HuH-7.5 (cell line): ENCODE results near the gene CSNK1G3.
"Not testable (repeated sequence)": the region's sequence is repeated elsewhere in the genome, so short reads cannot be mapped to it uniquely, and the experiment has no call there.

Source experiments
- DNase-seq: peaks from one replicate; pipeline ENCODE4 v3.0.0; 2011; ENCODE audit warnings: low spot score

The CSNK1G3 gene

DNA sequence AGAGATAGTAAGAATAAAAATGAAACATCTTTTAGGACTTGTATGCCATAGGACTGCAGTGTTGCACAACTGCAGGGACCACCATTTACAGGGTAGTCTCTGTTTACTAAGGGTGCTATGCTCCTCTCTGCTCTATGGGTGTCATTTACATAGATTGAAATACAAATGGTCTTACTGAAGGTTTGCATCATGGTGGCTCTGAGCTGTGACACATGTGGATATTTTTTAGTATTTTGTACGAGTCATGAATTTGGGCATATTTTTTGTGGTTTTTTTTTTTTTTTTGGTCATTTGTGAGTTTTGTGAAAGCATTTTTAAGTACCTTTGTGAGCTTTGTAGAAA lies 47.4 kb downstream of the CSNK1G3 start:
- no peak for DNase-seq

DNA sequence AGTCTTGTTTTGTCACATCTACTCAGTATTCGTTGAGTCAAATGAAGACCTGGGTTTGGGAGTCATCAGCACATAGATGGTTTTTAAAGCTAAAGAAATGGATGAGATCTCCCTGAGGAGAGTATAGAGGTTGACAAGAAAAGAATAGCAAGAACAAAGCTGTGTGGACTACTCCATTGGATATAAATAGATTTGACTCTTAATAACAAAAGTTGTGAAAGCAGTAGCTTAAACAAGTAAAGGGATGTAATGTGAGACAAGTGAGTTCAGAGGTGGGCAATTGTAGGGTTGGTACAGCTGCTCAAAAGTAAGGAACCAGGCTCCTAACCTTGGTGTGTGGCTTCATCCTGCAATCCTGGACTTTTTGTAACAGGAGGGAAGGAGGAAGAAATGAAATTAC lies 49.3 kb downstream of the CSNK1G3 start:
- no peak for DNase-seq

DNA sequence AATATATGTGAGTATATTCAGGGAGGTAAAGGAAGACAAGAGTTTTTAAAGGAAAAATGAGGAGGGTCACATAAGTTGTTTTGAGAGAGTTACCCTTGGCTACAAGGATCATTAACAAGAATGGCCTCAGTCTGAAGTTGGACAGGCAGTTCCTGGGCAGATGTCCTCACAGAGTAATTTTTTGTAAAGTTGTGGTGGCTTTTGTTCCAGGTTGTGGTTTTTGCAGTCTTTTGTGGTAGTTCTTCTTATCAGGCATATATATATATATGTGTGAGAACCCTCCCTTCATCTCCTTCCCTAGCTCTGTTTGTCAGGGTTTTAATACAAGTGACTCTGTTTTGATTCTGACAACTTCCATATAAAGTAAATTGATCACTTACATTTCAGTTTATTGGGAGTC lies 60.0 kb downstream of the CSNK1G3 start:
- no peak for DNase-seq

DNA sequence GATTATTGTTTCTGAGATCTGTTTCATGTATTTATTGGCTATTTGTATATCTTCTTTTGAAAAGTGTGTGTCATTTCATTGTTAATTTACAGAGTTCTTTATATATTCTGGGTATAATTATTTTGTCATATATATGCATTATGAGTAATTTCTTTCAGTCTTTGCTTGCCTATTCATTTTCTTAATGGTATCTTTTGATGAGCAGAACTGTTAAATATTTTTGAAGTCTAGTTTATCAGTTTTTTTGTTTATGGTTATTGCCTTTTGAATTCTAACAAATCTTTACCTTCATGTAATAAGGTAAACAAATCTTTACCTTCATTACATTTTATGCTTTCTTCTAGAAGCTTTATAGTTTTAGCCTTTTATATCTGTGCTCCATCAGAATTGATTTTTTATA lies 66.4 kb downstream of the CSNK1G3 start:
- no peak for DNase-seq

DNA sequence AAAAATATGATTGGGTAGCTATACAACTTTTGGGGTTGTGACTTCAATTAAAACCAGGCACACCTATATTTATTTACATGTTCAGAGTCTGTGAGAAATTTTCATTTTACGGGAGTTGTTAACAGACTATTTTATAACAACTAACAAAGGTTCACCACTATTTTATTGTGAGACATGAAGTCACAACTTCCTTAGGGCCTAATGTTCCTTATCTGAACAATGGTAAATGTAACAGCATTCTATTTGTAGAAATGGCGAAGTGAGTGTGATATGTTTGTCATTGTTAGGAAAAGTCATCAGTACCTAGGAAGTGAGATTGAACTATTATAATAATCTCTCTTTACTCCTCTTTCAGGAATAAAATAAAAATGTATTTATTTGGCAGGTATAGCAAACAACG lies 67.4 kb downstream of the CSNK1G3 start:
- no peak for DNase-seq

DNA sequence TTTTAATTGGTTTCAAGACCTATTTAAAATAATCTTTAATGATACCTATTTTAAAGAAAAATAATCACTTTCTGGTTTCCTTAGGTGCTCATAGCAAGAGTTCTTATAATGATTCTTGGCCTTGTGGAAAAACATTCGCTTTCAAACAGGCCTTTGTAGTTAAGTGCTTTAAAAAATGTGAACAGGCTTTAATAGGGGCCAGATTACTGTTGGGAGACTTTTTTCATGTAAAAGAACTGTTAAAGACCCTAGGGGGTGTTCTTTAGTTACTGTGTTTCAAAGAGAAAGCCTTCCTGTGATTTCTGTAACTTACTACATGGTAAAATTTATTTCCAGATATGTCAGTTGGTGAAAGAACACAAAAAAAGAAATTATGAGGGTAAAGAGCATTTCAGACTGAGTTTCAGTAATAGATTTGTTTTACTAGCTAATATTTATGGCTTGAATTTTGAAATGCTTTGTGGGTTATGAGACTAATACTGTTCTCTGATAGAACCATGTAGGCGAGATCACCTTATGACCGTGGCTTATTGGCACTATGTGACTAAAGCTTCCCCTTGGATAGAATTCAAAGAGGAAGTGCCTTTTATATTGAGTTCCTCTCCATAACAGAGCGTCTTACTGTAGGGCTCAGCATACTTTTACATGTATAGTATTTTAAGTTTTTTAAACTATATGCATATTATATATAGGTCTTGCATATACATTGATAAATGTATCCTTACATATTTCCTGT lies 70.7 kb downstream of the CSNK1G3 start:
- DNase-seq, result no peak

DNA sequence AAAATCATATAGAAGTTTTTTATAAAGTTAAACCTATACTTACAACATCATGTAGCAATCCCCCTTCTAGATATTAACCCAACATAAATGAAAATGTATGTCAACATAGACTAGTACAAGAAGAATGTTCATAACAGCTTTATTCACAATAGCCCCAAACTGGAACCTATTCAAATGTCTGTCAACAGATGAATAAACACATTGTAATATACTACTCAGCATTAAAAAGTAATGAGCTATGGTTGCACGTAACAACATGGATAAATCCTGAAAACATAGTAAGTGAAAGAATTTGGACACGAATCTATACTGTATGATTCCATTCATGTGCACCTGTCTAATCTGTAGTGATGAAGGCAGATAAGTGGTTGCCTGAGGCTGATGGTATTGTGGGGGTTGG lies 73.9 kb downstream of the CSNK1G3 start:
- no peak for DNase-seq

DNA sequence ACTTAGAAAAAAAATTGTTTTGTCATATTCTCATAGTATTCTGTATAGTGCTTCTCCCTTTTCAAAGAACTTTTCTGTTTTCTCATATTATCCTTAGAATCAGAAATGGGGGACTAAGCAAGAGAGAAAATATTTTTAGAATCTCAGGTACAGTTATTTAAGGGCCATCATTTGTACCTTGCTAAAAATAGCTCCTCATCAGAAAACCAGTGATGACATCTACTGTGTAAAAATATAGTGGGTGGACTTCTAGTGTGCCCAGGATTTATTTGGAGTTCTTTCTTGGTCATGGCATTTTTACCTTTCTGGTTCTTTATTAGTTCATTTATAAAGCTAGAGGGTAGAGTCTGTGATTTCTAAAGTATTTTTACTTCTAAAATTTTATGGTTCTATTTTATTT lies 82.5 kb downstream of the CSNK1G3 start:
- DNase-seq, result no peak

DNA sequence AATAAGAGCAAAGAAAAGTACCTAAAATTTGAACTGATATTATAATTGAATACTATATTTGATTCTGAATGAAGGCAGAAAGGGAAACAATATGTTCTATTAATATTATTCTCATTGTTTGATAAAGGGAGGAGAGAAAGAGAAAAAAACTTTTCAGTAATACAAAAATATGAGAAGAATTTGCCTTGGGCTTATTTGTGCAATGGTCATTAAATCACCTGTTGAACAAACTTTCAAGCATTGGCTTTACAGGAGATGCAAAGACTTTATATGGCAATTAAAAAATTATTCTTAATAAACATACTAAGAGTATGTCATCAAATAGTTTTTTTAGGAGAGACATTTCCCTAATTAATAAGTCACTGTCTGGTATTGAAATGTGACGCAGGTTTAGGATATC lies 85.0 kb downstream of the CSNK1G3 start:
- DNase-seq, result no peak

DNA sequence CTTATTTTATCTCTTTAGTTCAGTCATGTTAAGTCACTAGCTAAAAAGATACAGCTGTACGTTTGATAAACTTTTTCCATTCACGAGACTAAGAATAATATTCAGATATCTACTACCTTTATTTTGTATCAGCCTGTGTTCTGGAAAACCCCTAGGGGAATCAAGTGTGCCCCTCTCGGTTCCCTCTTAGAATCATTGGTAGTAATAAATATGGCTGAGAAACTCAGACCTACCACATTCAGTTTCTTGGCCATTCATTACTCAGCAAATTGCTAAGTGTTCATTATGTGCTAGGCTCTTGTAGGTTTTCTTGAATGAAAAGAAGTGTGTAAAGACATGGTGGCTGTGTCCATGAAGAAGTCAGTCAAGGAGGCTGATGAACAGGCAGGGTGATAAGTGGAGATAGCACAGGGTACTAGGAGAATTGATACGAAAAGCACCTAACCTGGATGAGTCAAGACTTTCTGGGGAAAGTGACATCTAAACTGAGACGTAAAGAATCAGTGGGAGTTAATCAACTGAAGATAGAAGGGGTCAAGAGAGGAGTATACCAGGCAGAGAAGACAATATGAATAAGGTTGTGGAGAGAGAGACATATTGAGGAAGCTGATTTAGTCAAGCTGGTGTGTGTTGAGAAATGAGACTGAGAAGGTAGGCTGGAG lies 86.2 kb downstream of the CSNK1G3 start:
- no peak for DNase-seq

DNA sequence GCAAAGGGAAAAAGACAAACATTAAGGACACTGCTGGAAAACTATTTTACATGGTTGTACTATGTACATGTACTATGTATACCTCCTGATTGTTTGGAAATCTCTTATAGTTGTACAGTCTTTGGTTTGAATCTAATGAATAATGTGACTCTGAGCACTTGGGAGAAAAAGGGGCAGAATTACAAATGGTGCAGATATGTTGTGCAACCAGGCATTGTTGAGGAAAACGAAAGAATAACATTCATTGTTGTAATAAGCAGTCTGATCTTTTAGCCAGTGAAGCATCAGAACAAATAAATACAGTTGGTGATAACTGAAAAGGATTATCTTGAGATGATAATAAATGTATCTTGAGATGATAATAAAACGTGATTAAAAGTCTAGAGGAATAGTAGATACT lies 87.2 kb downstream of the CSNK1G3 start:
- no peak for DNase-seq

DNA sequence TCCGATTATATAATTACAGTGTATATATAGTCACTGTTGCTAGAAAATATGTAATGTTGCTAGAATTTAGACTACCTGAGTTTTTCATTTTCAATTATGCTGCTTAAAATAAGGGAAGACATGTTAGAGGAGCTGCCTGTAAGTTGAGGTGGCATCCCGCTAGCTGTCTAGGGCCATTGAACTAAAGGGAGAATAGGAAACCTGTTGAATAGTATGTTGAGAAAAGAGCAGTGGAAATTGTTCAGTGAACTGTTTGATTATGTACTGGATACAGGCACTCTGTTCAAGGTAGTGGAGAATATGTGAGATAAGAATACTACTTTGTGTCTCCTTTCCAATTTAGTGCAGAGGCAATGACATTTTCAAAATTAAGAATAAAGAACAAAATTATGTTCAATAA lies 89.6 kb downstream of the CSNK1G3 start:
- DNase-seq, result no peak

DNA sequence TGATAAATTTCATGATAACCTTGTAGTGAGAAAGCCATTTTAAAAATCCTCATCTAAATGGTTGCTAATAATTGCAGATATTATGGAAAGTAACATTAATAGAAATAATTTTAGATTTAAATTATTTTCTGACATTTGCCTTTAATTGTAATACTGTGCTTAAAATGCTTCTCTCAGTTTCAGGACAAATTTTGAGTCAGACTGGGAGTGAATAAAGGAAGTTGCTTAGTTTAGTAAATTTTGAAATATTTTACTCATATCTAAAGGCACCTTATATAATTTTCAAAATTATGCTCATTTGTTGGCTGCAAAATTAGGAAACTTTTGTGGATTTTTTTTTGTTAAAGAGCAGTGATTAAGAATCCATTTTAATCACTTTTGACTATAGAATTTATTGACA lies 93.8 kb downstream of the CSNK1G3 start:
- DNase-seq, result no peak

DNA sequence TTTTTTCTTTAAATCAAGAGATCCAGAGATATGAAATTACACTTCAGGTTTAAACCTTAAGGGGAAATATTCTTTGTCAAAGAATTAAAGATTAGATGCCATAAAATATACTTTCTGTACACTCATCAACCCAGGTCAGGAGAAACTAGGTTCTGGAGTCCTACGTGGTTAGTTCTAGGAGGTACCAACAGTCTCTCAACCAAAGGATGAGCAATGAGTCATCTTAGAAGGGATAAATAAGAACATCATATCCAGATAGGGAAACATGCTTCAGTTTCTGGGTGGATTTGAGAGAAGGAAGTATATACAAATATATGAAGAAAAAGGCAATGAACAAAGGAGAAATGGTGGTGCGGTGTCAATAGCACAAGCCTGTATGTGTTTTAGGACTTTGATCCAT lies 98.2 kb downstream of the CSNK1G3 start:
- DNase-seq, result no peak

DNA sequence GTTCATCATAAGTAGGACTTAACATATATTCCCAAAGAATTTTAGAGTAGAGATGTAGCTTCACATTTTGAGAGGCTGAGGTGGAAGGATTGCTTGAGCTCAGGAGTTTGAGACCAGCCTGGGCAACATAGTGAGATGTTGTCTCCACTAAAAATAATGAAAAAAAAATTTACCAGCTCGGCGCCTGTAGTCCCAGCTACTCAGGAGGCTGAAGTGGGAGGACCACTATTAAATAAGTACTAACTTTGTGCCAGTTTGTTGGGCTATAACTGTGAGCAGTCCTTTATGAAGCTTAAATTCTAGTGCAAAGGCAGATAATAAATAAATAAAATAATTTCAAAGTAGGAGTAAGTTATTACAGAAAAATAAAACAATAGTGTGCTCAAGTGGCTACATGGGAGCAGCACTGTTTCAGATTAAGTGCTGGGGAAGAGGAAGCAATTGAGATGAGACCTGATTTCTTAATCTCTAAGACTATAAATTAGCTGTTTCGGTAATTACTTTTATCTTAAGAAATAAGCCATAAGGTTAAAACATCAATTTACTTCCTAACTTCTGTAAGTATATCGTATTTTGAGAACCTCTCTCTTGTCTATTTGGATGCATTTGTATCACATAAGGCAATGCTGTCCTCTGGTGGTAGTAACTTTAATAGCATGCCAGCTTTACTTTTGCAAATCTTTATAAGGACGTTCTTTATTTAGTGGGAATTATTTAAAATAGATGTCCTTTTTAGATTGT lies 98.9 kb downstream of the CSNK1G3 start:
- DNase-seq, result peak; percentile 8

DNA sequence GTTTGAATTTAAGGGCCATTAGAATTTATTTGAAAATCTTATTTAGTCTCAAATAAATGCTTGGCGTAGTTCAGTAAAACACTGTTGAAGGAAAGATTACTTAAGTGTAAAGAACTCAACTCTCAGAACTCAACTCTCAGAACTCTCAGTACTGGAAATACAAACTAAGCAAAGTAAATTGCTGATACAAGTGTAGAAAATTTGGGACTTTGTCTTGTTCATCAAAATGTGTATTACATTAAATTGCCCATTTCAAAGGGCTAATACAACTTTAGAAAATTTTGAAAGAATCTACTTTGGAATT lies 99.4 kb downstream of the CSNK1G3 start:
- no peak for DNase-seq

DNA sequence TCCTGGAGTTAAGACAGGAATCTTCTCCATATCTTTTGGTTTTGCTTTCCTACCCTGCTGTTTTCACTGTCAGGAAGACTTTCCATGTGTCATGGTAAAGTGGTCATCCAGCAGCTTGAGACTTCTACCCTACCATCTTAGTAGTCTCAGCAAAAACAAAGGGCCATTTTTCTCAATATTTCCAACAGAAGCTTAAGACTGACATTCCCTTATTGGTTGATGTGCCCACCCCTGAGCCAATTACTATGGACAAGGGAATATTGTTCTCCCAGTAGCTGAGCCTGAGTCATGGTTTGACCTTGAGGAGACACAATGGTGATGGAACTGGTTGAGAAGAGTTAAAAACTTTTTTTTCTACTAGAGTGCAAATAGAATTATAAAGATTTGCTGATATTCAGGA lies 105.6 kb downstream of the CSNK1G3 start:
- DNase-seq, result no peak

DNA sequence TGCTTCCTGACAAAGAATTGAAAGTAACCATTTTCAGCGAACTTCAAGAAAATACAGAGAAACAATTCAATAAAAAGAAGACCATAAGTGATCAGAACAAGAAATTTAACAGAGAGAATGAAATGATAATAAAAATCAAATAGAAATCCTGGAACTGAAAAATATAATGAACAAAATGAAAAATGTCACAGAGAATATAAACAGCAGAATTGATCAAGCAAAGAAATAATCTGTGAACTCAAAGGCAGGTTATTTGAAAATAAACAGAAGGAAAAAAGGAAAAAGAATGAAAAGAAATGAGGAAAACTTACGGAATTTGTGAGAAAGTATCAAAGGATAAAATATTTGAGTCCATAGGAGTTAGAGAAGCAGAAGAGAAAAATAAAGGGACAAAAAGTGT lies 114.1 kb downstream of the CSNK1G3 start:
- no peak for DNase-seq

DNA sequence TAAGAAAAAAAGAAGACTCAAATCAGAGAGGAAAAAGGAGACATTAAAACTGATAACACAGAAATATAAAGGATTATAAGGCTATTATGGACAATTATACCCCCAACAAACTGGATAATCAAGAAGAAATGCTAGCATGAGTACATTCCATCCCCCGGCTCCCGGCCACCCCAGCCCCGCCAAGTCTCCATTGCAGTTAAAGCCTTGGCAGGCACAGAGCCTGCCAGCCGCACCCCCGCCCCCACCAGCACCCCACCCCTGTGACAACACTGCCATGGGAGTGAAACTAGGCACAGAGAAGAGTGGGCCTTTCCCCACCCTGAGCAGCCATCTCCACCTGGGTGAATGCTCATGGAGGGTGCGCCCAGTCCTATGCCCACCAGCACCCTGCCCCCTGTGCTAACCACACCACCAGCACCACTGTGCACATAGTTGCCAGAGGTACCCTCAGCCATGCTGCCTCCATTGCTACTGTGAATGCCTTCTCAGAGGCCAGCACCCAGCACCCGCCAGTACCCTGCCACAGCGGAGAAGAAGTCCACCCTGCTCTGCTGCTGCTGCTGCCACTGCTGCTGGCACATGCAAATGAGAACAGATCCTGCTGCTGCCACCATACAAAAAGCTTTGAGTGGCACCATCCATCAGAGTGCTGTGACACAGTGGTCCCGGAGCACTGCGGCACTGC lies 117.0 kb downstream of the CSNK1G3 start:
- DNase-seq, result no peak

DNA sequence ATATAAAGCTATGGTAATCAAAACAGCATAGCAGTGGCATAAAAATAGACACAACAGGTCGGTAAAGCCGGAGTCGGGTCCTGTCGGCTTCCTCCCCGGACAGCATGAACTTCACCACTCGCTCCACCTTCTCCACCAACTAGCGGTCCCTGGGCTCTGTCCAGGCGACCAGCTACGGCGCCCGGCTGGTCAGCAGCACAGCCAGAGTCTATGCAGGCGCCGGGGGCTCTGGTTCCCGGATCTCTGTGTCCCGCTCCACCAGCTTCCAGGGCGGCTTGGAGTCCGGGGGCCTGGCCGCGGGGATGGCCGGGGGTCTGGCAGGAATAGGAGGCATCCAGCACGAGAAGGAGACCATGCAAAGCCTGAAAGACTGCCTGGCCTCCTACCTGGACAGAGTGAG lies 124.0 kb downstream of the CSNK1G3 start:
- DNase-seq, result peak; percentile 4

DNA sequence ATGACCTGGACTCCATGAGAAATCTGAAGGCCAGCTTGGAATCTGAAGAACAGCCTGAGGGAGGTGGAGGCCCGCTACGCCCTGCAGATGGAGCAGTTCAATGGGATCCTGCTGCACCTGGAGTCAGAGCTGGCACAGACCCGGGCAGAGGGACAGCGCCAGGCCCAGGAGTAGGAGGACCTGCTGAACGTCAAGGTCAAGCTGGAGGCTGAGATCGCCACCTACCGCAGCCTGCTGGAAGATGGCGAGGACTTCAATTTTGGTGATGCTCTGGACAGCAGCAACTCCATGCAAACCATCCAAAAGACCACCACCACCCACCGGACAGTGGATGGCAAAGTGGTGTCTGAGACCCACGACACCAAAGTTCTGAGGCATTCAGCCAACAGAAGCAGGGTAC lies 125.1 kb downstream of the CSNK1G3 start:
- DNase-seq, result not testable (repeated sequence)

DNA sequence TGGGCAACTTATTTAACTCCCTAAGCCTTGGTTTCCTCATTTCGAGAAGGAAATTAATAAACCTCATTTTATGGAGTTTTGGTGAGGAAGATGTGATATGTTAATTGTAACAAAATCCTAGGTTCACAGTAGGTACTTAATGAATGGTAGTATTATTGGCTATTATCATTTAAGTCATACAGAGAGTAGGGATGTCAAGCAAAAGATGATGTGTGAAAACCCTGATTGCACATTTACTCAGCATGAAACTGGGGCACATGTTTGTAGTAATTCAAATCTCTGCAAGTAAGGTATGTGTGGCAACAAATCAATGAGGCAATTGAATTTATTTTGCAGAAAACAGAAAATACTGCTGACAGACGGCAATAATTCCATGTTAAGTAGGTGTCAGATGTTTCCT lies 127.3 kb downstream of the CSNK1G3 start:
- DNase-seq, result no peak

DNA sequence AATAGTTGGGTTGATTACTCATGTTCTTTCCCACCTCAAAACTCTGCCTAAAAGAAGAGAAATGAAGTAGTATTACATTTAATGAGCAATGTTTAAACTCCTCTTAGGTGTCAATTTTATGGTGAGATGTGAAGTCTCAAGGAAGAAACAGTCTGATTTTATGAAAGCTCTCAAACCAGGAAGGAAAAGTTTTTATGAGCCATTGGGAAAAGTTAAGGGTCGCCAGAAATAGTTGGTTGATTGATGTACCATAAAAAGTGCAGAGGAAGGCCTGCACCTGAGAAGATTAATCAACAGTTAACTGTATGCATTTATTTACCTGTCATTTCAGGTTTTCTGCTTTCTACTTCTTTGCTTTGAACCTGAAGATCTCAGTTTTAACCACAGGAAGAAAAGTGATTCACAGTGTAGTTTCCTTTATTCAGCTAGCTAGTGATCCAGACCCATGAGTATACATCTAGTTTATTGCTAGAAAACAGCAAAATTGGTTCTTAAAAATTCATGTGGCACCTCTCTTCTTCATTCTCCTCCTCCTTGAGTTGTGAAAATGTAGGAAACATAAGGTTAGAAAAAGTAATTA lies 133.1 kb downstream of the CSNK1G3 start:
- no peak for DNase-seq
